Measurements from ENCODE around the gene COL18A1. TPM values are rescaled to one million over a fixed set of nuclear protein-coding genes. Genes with fewer than 3 reads are reported as not detected.
A peak's percentile ranks its signal among the peaks of the same experiment; 100 is the strongest.

COL18A1 gene
- total RNA-seq, 1 donor from 2014 or later, result 9.5 TPM

- Mint-ChIP-seq H3K27ac (ENCODE audit: unreplicated experiment) (no peak overlapping the region), H3K27me3 (ENCODE audit: unreplicated experiment) (peaks cover 18% of the 10 kb centered on the region), H3K4me1 (ENCODE audit: low read depth, unreplicated experiment) (peaks cover 6% of the 10 kb centered on the region), H3K36me3 (ENCODE audit: unreplicated experiment) (no peaks in the 10 kb centered on the region), H3K4me3 (ENCODE audit: unreplicated experiment) (no peak overlapping the region), H3K9me3 (ENCODE audit: unreplicated experiment) (peaks cover 16% of the 10 kb centered on the region)
- DNase-seq, result peak; percentile 11
- no peak for TF ChIP-seq CTCF (IDR thresholded peaks at IDR 0.05; ENCODE audit: partially characterized antibody, unreplicated experiment)
Measured at GRCh38 chr21:45506836-45507522, 102.0 kb downstream of the COL18A1 start.

- no peak overlapping the region for H3K27ac Mint-ChIP-seq (ENCODE audit: unreplicated experiment)
- H3K4me1 Mint-ChIP-seq (ENCODE audit: low read depth, unreplicated experiment), result peaks cover 7% of the 10 kb centered on the region
- H3K4me3 Mint-ChIP-seq (ENCODE audit: unreplicated experiment), result no peak overlapping the region
Measured at GRCh38 chr21:45507523-45507875, 102.5 kb downstream of the COL18A1 start.

GRCh38 chr21:45507888-45508508 is 103.0 kb downstream of the COL18A1 start:
- DNase-seq, result peak; percentile 1
- no peak overlapping the region for H3K4me3 Mint-ChIP-seq (ENCODE audit: unreplicated experiment)
- no peak for TF ChIP-seq CTCF (IDR thresholded peaks at IDR 0.05; ENCODE audit: partially characterized antibody, unreplicated experiment)
- H3K4me1 Mint-ChIP-seq (ENCODE audit: low read depth, unreplicated experiment), result peaks cover 9% of the 10 kb centered on the region
- H3K36me3 Mint-ChIP-seq (ENCODE audit: unreplicated experiment), result no peaks in the 10 kb centered on the region
- H3K9me3 Mint-ChIP-seq (ENCODE audit: unreplicated experiment), result peaks cover 11% of the 10 kb centered on the region
- H3K27ac Mint-ChIP-seq (ENCODE audit: unreplicated experiment), result no peak overlapping the region
- H3K27me3 Mint-ChIP-seq (ENCODE audit: unreplicated experiment), result peaks cover 11% of the 10 kb centered on the region

More at GRCh38 chr21:45507523-45507875, 102.5 kb downstream of the COL18A1 start:
- TF ChIP-seq CTCF (IDR thresholded peaks at IDR 0.05; ENCODE audit: partially characterized antibody, unreplicated experiment), result no peak
- H3K27me3 Mint-ChIP-seq (ENCODE audit: unreplicated experiment), result peaks cover 14% of the 10 kb centered on the region
- H3K36me3 Mint-ChIP-seq (ENCODE audit: unreplicated experiment), result no peaks in the 10 kb centered on the region
- peak; percentile 15 for DNase-seq
- H3K9me3 Mint-ChIP-seq (ENCODE audit: unreplicated experiment), result peaks cover 13% of the 10 kb centered on the region

- peak; percentile 17 for DNase-seq
- Mint-ChIP-seq H3K27me3 (ENCODE audit: unreplicated experiment) (peaks cover 11% of the 10 kb centered on the region), H3K9me3 (ENCODE audit: unreplicated experiment) (peaks cover 11% of the 10 kb centered on the region), H3K27ac (ENCODE audit: unreplicated experiment) (no peak overlapping the region), H3K36me3 (ENCODE audit: unreplicated experiment) (no peaks in the 10 kb centered on the region), H3K4me1 (ENCODE audit: low read depth, unreplicated experiment) (peaks cover 9% of the 10 kb centered on the region), H3K4me3 (ENCODE audit: unreplicated experiment) (no peak overlapping the region)
- TF ChIP-seq CTCF (IDR thresholded peaks at IDR 0.05; ENCODE audit: partially characterized antibody, unreplicated experiment), result no peak
Measured at GRCh38 chr21:45508607-45509565, 103.9 kb downstream of the COL18A1 start.
